ENCODE data around the gene ZNF467.

GRCh38 chr7:149773446-149774236 is at the start of gene ZNF467:
- TF ChIP-seq, protein P1, sequence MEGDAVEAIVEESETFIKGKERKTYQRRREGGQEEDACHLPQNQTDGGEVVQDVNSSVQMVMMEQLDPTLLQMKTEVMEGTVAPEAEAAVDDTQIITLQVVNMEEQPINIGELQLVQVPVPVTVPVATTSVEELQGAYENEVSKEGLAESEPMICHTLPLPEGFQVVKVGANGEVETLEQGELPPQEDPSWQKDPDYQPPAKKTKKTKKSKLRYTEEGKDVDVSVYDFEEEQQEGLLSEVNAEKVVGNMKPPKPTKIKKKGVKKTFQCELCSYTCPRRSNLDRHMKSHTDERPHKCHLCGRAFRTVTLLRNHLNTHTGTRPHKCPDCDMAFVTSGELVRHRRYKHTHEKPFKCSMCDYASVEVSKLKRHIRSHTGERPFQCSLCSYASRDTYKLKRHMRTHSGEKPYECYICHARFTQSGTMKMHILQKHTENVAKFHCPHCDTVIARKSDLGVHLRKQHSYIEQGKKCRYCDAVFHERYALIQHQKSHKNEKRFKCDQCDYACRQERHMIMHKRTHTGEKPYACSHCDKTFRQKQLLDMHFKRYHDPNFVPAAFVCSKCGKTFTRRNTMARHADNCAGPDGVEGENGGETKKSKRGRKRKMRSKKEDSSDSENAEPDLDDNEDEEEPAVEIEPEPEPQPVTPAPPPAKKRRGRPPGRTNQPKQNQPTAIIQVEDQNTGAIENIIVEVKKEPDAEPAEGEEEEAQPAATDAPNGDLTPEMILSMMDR (conservative IDR thresholded peaks at IDR 0.05; ENCODE audit: low read depth, low read length) = no peak
- TF ChIP-seq EZH2 (IDR thresholded peaks at IDR 0.05; ENCODE audit: borderline replicate concordance, low read depth, low read length, poor library complexity, severe bottlenecking) = no peak
